Keratinocyte (primary cell): Measurements from ENCODE around the gene RAB3A.

Source experiments
- EZH2 ChIP-seq: IDR thresholded peaks from one replicate; pipeline ENCODE4 v1.6.1; 2012; ENCODE audit warnings: inconsistent platforms, mild to moderate bottlenecking, low read length, moderate library complexity
- TF ChIP-seq, protein P1 (sequence below), 3 experiments: IDR thresholded peaks in 1 of 3; conservative IDR thresholded peaks in 1 of 3; optimal IDR thresholded peaks in 1 of 3; 2 replicates in 2 of 3; 3 replicates in 1 of 3; pipeline versions ENCODE3 to v1.5.1; 2011; ENCODE audit warnings: low read length in 3 of 3, mild to moderate bottlenecking in 3 of 3, moderate library complexity in 2 of 3, control low read depth in 1 of 3, inconsistent platforms in 1 of 3; ENCODE audit not compliant: insufficient read depth in 2 of 3; ENCODE audit errors: extremely low read depth in 1 of 3

DNA sequence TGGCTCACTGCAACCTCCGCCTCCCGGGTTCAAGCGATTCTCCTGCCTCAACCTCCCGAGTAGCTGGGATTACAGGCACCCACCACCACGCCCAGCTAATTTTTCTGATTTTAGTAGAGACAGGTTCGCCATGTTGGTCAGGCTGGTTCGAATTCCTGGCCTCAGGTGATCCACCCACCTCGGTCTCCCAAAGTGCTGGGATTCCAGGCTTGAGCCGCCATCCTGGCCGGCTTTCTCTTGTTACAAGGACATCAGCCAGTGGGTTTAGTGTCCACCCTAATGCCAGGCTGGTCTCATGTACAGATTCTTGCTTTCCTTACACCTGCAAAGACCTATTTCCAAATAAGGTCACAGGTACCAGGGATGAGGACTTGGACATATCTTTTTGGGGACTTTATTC is 44.0 kb downstream of the RAB3A start:
- TF ChIP-seq, protein P1, sequence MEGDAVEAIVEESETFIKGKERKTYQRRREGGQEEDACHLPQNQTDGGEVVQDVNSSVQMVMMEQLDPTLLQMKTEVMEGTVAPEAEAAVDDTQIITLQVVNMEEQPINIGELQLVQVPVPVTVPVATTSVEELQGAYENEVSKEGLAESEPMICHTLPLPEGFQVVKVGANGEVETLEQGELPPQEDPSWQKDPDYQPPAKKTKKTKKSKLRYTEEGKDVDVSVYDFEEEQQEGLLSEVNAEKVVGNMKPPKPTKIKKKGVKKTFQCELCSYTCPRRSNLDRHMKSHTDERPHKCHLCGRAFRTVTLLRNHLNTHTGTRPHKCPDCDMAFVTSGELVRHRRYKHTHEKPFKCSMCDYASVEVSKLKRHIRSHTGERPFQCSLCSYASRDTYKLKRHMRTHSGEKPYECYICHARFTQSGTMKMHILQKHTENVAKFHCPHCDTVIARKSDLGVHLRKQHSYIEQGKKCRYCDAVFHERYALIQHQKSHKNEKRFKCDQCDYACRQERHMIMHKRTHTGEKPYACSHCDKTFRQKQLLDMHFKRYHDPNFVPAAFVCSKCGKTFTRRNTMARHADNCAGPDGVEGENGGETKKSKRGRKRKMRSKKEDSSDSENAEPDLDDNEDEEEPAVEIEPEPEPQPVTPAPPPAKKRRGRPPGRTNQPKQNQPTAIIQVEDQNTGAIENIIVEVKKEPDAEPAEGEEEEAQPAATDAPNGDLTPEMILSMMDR (optimal IDR thresholded peaks at IDR 0.05 in 1 of 3, IDR thresholded peaks at IDR 0.05 in 1 of 3, conservative IDR thresholded peaks at IDR 0.05 in 1 of 3; ENCODE audit: extremely low read depth in 1 of 3, insufficient read depth in 2 of 3, low read length in 3 of 3) = no peak
- no peak for TF ChIP-seq EZH2
